ENCODE measurements around the gene PRSS21.

The PRSS21 gene

GRCh38 chr16:2787961-2788360, 29.1 kb upstream of the PRSS21 start:
- TF ChIP-seq, protein P1, sequence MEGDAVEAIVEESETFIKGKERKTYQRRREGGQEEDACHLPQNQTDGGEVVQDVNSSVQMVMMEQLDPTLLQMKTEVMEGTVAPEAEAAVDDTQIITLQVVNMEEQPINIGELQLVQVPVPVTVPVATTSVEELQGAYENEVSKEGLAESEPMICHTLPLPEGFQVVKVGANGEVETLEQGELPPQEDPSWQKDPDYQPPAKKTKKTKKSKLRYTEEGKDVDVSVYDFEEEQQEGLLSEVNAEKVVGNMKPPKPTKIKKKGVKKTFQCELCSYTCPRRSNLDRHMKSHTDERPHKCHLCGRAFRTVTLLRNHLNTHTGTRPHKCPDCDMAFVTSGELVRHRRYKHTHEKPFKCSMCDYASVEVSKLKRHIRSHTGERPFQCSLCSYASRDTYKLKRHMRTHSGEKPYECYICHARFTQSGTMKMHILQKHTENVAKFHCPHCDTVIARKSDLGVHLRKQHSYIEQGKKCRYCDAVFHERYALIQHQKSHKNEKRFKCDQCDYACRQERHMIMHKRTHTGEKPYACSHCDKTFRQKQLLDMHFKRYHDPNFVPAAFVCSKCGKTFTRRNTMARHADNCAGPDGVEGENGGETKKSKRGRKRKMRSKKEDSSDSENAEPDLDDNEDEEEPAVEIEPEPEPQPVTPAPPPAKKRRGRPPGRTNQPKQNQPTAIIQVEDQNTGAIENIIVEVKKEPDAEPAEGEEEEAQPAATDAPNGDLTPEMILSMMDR (IDR thresholded peaks at IDR 0.05; ENCODE audit: low read depth, low read length): no peak

GRCh38 chr16:2790631-2791030, 26.4 kb upstream of the PRSS21 start:
- TF ChIP-seq, protein P1 (IDR thresholded peaks at IDR 0.05; ENCODE audit: low read depth, low read length): no peak

More at GRCh38 chr16:2787961-2788360, 29.1 kb upstream of the PRSS21 start:
- no peak overlapping the region for H3K4me3 ChIP-seq (ENCODE audit: low read depth, low read length)

GRCh38 chr16:2791174-2791573, 25.9 kb upstream of the PRSS21 start:
- TF ChIP-seq, protein P1 (IDR thresholded peaks at IDR 0.05; ENCODE audit: low read depth, low read length): no peak
- H3K4me3 ChIP-seq (ENCODE audit: low read depth, low read length): no peak overlapping the region

More at GRCh38 chr16:2790631-2791030, 26.4 kb upstream of the PRSS21 start:
- no peak overlapping the region for H3K4me3 ChIP-seq (ENCODE audit: low read depth, low read length)

DNA sequence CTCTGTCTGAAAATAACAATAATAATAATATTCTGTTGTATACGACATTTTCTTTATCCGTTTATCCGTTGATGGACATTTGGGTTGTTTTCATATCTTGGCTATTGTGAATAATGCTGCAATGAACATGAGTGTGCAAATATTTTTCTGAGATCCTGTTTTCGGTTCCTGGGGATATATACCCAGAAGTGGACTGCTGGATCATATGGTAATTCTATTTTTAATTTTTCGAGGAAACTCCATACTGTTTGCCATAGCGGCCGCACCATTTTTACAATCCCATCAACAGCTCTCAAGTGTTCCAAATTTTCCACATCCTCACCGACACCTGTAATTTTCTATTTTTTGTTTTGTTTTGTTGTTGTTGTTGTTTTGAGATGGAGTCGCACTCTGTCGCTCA, 24.1 kb upstream of the PRSS21 start:
- TF ChIP-seq, protein P1 (IDR thresholded peaks at IDR 0.05; ENCODE audit: low read depth, low read length): no peak
- no peak overlapping the region for H3K4me3 ChIP-seq (ENCODE audit: low read depth, low read length)

DNA sequence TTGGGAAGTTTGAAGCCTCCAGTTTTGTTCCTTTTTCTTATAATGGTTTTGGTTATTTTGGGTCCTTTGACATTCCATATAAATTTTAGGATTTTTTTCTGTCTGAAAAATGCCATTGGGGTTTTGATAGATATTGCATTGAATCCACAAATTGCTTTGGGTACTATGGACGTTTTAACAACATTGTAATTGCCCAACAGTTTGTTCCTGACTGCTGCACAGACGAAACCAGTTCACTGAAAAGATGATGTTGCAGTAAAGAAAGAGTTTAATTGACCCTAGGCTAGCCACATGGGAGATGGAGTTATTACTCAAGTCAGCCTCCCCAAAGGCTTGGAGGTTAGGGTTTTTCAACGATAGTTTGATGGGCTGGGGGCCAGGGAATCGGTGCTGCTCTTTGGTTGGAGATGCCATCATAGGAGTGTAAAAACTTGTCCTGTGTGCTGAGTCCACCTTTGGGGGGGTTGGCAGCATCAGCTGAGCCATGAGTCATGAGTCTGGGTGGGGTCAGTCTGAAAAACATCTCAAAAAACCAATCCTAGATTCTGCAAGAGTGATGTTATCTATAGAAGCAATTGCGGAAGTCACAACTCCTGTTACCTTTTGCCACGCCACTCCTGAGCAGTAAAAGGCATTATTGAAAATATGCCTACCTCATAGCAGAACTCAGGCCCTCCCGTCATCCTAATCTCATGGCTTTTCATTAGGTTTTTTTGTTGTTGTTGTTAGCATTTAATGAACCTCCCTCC, 21.5 kb upstream of the PRSS21 start:
- TF ChIP-seq, protein P1 (IDR thresholded peaks at IDR 0.05; ENCODE audit: low read depth, low read length): no peak
- H3K4me3 ChIP-seq (ENCODE audit: low read depth, low read length): no peak overlapping the region

DNA sequence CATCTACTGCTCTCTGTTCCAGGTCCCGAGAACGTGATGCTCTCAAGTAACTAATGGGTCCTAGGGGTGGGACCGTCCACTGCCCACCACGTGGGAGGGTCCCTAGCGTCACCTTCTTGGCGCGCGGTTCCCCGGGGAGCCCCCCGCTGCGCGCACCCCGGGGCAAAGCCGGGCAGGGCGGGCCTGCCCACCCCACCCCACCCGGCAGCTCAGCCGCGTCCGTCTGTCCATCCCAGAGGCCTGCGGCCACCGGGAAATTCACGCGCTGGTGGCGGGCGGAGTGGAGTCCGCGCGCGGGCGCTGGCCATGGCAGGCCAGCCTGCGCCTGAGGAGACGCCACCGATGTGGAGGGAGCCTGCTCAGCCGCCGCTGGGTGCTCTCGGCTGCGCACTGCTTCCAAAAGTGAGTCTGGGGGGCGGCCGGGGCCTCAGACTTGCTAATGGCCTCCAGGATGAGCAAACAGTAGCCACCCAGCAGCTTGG, 18.3 kb upstream of the PRSS21 start:
- H3K4me3 ChIP-seq (ENCODE audit: low read depth, low read length): no peak overlapping the region
- TF ChIP-seq, protein P1 (IDR thresholded peaks at IDR 0.05; ENCODE audit: low read depth, low read length): no peak

- TF ChIP-seq, protein P1 (IDR thresholded peaks at IDR 0.05; ENCODE audit: low read depth, low read length): no peak
- H3K4me3 ChIP-seq (ENCODE audit: low read depth, low read length): no peak overlapping the region
Observed at GRCh38 chr16:2799205-2799858, 17.7 kb upstream of the PRSS21 start.
